Gastrocnemius medialis (tissue), 4 donors: ENCODE data around the gene BCAT1. TPM values are rescaled to one million over a fixed set of nuclear protein-coding genes. Genes with fewer than 3 reads are reported as not detected.

Experiments
- ATAC-seq, 2 donors: fragments of 150-250 bp; one replicate each; pipeline ENCODE4 v1.9.1; 2016
- DNase-seq, 2 donors: peaks; one replicate each; pipeline ENCODE4 v3.0.0-alpha.2; 2019
- H3K27ac ChIP-seq, 4 donors: fragments of 200-600 bp; sonication (generic); 1 replicate in 1 of 4; 2 replicates in 3 of 4; pipeline ENCODE4 v1.5.1; 2016 to 2018; ENCODE audit warnings: mild to moderate bottlenecking in 2 of 4, moderate library complexity in 1 of 4
- H3K27me3 ChIP-seq, 3 donors: fragments of 200-600 bp; sonication (generic) in 2 of 3; 1 replicate in 1 of 3; 2 replicates in 2 of 3; pipeline versions ENCODE4 v1.5.1 to v1.6.0; 2016 to 2019; ENCODE audit warnings: mild to moderate bottlenecking in 1 of 3, moderate library complexity in 1 of 3
- H3K36me3 ChIP-seq, 2 donors: fragments of 200-600 bp; sonication (generic) in 1 of 2; one replicate each; pipeline ENCODE4 v1.5.1; 2017 to 2018
- H3K4me1 ChIP-seq, 2 donors: fragments of 200-600 bp; sonication (generic) in 1 of 2; one replicate each; pipeline ENCODE4 v1.5.1; 2016 to 2017; ENCODE audit warnings: mild to moderate bottlenecking in 2 of 2
- H3K4me3 ChIP-seq, 4 donors: fragments of 200-600 bp; sonication (generic) in 3 of 4; 1 replicate in 1 of 4; 2 replicates in 3 of 4; pipeline ENCODE4 v1.5.1; 2016 to 2019; ENCODE audit warnings: mild to moderate bottlenecking in 2 of 4
- H3K9me3 ChIP-seq, 3 donors: fragments of 200-600 bp; sonication (generic) in 2 of 3; 1 replicate in 1 of 3; 2 replicates in 2 of 3; pipeline ENCODE4 v1.5.1; 2016 to 2019
- POLR2A ChIP-seq, 2 donors: fragments of 450-650 bp; IDR thresholded peaks; one replicate each; pipeline ENCODE4 v1.6.1; 2017; ENCODE audit warnings: antibody characterized with exemption in 2 of 2, mild to moderate bottlenecking in 2 of 2, moderate library complexity in 2 of 2
- in situ Hi-C, 4 donors: fragments of 200-750 bp; cut with MboI; loops; one replicate each; pipeline versions ENCODE4 v1.15.0 to v1.8.0; 2017; ENCODE audit warnings: low sequenced_read_pairs in 4 of 4
- intact Hi-C: fragments of 100-400 bp; cut with DNase I; formaldehyde crosslinking; loops from one replicate; pipeline ENCODE4 v1.15.1; 2023; ENCODE audit warnings: low total_unique reads
- total RNA-seq, 4 donors: library from RNA; depleted of rRNA; stranded (reverse); fragments of >200 nt; gene quantifications; one replicate each; pipeline versions ENCODE4 v1.1.0 to v1.2.3, GENCODE V29; 2016
- TF ChIP-seq, protein P1 (sequence below), 5 experiments: fragments of 450-650 bp in 3 of 5; fragments of 200-600 bp in 2 of 5; sonication (generic) in 2 of 5; IDR thresholded peaks in 4 of 5; conservative IDR thresholded peaks in 1 of 5; 1 replicate in 4 of 5; 2 replicates in 1 of 5; pipeline ENCODE4 v1.5.1; 2016 to 2019; ENCODE audit warnings: antibody characterized with exemption in 5 of 5, mild to moderate bottlenecking in 3 of 5, moderate library complexity in 3 of 5

BCAT1 gene
- total RNA-seq, 4 donors from 2014 or later = 1.6 to 7.5 (median 3.9) TPM

DNA sequence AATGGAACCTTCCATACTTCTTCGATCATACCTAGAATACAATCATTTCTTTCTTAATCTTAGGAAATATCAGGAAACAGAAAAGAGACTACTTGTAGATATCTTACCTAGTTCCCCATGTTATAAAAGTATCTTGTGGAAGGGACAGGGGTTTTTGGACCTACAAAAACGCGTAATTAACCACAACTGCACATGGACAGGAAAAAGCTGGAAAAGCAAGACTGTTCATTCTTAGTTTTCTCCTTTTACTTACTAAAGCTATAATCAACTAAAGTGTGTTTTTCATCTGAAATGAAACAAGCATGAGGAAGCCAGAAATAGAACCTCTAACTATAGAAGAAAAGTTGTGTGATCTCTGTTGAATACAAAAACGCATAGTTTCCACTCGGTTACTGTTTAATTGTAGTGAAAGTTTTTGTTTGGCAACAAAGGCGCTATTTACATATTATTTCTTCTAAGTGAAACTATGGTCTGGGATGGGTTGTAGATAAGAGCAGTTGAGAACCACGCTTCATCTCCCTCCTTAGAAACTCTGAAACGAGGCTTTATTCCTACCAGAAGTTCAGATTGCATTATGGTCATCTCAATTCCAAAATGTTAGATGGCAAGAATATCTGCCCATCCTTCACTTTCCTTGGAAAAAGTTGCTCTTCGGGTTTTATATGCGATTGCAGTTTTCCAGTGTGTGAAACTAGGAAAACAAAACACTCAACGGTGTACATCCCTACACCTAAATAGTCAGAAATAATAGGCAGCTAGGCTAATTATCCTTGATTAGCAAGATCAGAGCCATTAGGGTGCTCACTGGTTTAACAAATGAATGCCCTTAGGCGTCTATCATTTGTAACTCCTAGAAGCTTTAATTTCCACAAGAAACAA lies 1.1 kb downstream of the BCAT1 start:
- ATAC-seq (no peak), DNase-seq (no peak)
- in situ Hi-C loops = no loop called here
- Histone ChIP-seq H3K27ac (no peak overlapping the region), H3K9me3 (no peaks in the 10 kb centered on the region), H3K4me3 (peak overlapping the region; percentile 32 to 63 (median 52)), H3K27me3 (peaks cover 16 to 19% (median 17%) of the 10 kb centered on the region in 3 donors), H3K4me1 (peaks cover 0 to 3% of the 10 kb centered on the region in 2 donors), H3K36me3 (no peaks in the 10 kb centered on the region)
- intact Hi-C loops = no loop called here
- no peak for TF ChIP-seq POLR2A (IDR thresholded peaks at IDR 0.05)
- TF ChIP-seq, protein P1, sequence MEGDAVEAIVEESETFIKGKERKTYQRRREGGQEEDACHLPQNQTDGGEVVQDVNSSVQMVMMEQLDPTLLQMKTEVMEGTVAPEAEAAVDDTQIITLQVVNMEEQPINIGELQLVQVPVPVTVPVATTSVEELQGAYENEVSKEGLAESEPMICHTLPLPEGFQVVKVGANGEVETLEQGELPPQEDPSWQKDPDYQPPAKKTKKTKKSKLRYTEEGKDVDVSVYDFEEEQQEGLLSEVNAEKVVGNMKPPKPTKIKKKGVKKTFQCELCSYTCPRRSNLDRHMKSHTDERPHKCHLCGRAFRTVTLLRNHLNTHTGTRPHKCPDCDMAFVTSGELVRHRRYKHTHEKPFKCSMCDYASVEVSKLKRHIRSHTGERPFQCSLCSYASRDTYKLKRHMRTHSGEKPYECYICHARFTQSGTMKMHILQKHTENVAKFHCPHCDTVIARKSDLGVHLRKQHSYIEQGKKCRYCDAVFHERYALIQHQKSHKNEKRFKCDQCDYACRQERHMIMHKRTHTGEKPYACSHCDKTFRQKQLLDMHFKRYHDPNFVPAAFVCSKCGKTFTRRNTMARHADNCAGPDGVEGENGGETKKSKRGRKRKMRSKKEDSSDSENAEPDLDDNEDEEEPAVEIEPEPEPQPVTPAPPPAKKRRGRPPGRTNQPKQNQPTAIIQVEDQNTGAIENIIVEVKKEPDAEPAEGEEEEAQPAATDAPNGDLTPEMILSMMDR (IDR thresholded peaks at IDR 0.05 in 4 of 5, conservative IDR thresholded peaks at IDR 0.05 in 1 of 5) = no peak

DNA sequence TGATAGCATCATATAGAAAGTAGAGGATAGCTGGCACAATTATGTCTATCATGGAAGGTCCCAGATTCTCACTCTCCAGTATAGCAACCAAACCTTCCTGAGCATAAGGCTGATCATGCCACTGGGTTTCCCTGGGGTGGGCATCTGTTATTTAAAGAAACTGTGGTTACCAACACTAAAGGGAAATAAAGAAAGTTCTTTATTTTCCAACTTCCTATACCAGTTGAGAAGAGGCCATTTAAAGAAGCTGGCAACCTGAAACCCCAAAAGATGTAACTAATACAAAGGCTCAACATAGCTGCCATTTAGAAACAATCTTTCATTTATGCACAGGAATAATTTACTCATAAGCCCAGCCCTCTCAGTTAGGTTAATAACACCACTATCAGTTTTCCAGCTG lies 3.1 kb downstream of the BCAT1 start:
- Histone ChIP-seq H3K4me1 (peaks cover 0 to 3% of the 10 kb centered on the region in 2 donors), H3K36me3 (no peaks in the 10 kb centered on the region), H3K27me3 (peaks cover 16 to 19% (median 17%) of the 10 kb centered on the region in 3 donors), H3K27ac (no peak overlapping the region), H3K9me3 (no peaks in the 10 kb centered on the region), H3K4me3 (no peak overlapping the region)
- TF ChIP-seq POLR2A (IDR thresholded peaks at IDR 0.05) = no peak
- TF ChIP-seq, protein P1 (IDR thresholded peaks at IDR 0.05 in 4 of 5, conservative IDR thresholded peaks at IDR 0.05 in 1 of 5) = no peak
- no peak for ATAC-seq
- in situ Hi-C loops = no loop called here
- intact Hi-C loops = no loop called here
- DNase-seq = no peak

DNA sequence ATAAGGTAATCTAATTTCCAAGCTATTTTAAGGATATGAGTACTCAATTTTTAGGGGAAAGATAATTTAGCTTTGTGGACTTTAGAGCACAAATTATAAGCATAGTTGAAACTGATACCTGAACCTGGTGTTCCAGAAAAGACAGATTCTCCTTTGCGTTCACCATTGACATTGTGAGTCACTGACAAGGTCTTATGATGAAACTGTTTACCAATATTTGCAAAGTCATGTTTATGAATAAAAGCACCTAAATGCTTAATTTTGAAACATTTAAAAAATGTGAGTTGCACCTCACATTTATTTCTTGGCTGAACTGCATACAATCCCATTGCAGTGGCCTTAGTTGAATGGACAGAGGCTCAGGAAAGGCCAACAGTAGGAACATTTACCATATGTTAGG lies 3.9 kb downstream of the BCAT1 start:
- ATAC-seq = no peak
- Histone ChIP-seq H3K36me3 (no peaks in the 10 kb centered on the region), H3K27me3 (peaks cover 16 to 19% (median 17%) of the 10 kb centered on the region in 3 donors), H3K4me1 (peaks cover 0 to 3% of the 10 kb centered on the region in 2 donors), H3K4me3 (no peak overlapping the region), H3K27ac (no peak overlapping the region), H3K9me3 (no peaks in the 10 kb centered on the region)
- no peak for DNase-seq
- TF ChIP-seq, protein P1 (IDR thresholded peaks at IDR 0.05 in 4 of 5, conservative IDR thresholded peaks at IDR 0.05 in 1 of 5) = no peak
- no peak for TF ChIP-seq POLR2A (IDR thresholded peaks at IDR 0.05)
- in situ Hi-C loops (no loop called here), intact Hi-C loops (no loop called here)

DNA sequence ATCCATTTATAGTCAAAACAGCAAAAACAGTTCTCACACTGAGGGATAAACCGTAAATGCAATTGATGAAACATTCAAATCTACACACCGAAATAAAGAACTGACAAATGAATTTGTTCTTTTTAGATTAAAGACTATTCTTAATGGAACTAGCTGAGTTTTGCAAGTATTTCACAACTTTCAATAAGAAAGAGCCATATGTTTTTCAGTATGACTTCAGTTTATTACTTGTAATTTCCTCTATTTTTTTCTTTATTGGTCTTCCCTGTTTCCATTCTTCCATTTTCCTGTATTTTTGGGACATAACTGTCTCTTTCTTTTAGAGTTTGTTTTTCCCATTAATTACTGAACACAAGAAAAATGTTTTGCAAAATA lies 4.3 kb downstream of the BCAT1 start:
- Histone ChIP-seq H3K4me3 (no peak overlapping the region), H3K4me1 (peaks cover 0 to 3% of the 10 kb centered on the region in 2 donors), H3K36me3 (no peaks in the 10 kb centered on the region), H3K9me3 (no peaks in the 10 kb centered on the region), H3K27me3 (peaks cover 13 to 19% (median 17%) of the 10 kb centered on the region in 3 donors), H3K27ac (no peak overlapping the region)
- TF ChIP-seq POLR2A (IDR thresholded peaks at IDR 0.05) = no peak
- TF ChIP-seq, protein P1 (IDR thresholded peaks at IDR 0.05 in 4 of 5, conservative IDR thresholded peaks at IDR 0.05 in 1 of 5) = no peak
- DNase-seq (no peak), ATAC-seq (no peak)
- in situ Hi-C loops (no loop called here), intact Hi-C loops (no loop called here)
